ENCODE measurements around the gene ASCL3.

Gene ASCL3

DNA sequence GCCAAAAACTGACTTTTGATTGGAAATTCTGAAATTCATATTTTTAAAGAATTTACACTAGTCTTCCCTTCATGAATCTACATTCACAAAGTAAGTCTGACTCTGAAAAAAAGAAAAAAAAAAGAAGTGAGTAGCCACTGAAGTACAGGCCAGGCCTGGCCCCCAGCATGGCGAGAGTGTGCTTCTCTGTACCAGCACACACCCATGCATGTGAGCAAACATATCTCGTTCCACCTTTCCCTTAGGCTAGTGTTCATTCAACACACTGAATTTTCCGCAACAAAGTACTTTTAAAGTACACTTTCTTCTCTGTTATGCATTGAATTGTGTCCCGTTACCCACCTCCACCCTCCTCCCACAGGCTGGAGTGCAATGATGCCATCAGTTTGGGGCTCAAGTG is 14.6 kb downstream of the ASCL3 start:
- H3K27me3 ChIP-seq (ENCODE audit: low read length): no peaks in the 10 kb centered on the region
- H4K20me1 ChIP-seq (ENCODE audit: low read depth, low read length): no peaks in the 10 kb centered on the region
- no peak overlapping the region for H3K9ac ChIP-seq (ENCODE audit: low read length)
- H3K79me2 ChIP-seq (ENCODE audit: insufficient read depth, low read length): no peaks in the 10 kb centered on the region
- no peaks in the 10 kb centered on the region for H3K36me3 ChIP-seq (ENCODE audit: low read length)
- H3F3A ChIP-seq (ENCODE audit: insufficient read depth): no peaks in the 10 kb centered on the region
- no peaks in the 10 kb centered on the region for H3K9me2 ChIP-seq (replicated peaks; ENCODE audit: insufficient read depth, low read length)
- H3K4me3 ChIP-seq (ENCODE audit: insufficient read depth, low read length, poor library complexity, severe bottlenecking): no peak overlapping the region
- no peaks in the 10 kb centered on the region for H3K9me3 ChIP-seq (ENCODE audit: insufficient read depth, low read length)
- H3K4me2 ChIP-seq (ENCODE audit: low read depth, low read length, poor library complexity, severe bottlenecking): no peak overlapping the region
- TF ChIP-seq, protein P1, sequence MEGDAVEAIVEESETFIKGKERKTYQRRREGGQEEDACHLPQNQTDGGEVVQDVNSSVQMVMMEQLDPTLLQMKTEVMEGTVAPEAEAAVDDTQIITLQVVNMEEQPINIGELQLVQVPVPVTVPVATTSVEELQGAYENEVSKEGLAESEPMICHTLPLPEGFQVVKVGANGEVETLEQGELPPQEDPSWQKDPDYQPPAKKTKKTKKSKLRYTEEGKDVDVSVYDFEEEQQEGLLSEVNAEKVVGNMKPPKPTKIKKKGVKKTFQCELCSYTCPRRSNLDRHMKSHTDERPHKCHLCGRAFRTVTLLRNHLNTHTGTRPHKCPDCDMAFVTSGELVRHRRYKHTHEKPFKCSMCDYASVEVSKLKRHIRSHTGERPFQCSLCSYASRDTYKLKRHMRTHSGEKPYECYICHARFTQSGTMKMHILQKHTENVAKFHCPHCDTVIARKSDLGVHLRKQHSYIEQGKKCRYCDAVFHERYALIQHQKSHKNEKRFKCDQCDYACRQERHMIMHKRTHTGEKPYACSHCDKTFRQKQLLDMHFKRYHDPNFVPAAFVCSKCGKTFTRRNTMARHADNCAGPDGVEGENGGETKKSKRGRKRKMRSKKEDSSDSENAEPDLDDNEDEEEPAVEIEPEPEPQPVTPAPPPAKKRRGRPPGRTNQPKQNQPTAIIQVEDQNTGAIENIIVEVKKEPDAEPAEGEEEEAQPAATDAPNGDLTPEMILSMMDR (IDR thresholded peaks at IDR 0.05; ENCODE audit: insufficient read depth, low read length, poor library complexity, severe bottlenecking): no peak
- no peak for TF ChIP-seq EZH2phosphoT487 (conservative IDR thresholded peaks at IDR 0.05; ENCODE audit: low read length)
- H3K27ac ChIP-seq (ENCODE audit: low read depth, low read length): no peak overlapping the region
- H2AFZ ChIP-seq (ENCODE audit: low read depth, low read length, severe bottlenecking): no peak overlapping the region

DNA sequence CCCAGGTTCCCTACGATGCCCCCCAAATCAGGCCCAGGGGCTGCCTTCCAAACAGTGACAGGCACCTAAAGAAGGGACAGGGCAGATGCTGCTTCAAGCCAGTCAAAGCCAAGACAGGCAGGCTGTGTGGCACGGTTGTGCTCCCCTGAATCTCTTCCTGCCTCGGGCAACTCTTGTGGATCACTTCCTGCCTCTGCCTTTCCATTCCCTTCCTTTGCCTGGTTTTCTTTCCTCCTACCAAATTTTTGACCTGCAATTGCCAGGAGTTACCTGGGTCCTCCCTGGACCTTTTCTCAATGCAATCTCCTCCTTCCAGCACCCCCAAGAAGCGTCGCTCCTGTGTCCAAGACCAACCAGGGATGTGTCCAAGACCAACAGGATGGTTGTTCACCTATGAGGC is 15.6 kb downstream of the ASCL3 start:
- no peaks in the 10 kb centered on the region for H4K20me1 ChIP-seq (ENCODE audit: low read depth, low read length)
- no peak overlapping the region for H3K27ac ChIP-seq (ENCODE audit: low read depth, low read length)
- no peak for TF ChIP-seq EZH2phosphoT487 (conservative IDR thresholded peaks at IDR 0.05; ENCODE audit: low read length)
- TF ChIP-seq, protein P1 (IDR thresholded peaks at IDR 0.05; ENCODE audit: insufficient read depth, low read length, poor library complexity, severe bottlenecking): no peak
- H3K79me2 ChIP-seq (ENCODE audit: insufficient read depth, low read length): no peaks in the 10 kb centered on the region
- H3K36me3 ChIP-seq (ENCODE audit: low read length): no peaks in the 10 kb centered on the region
- no peaks in the 10 kb centered on the region for H3K27me3 ChIP-seq (ENCODE audit: low read length)
- no peak overlapping the region for H3K4me2 ChIP-seq (ENCODE audit: low read depth, low read length, poor library complexity, severe bottlenecking)
- H3K9me2 ChIP-seq (replicated peaks; ENCODE audit: insufficient read depth, low read length): no peaks in the 10 kb centered on the region
- H3F3A ChIP-seq (ENCODE audit: insufficient read depth): no peaks in the 10 kb centered on the region
- no peak overlapping the region for H3K9ac ChIP-seq (ENCODE audit: low read length)
- H3K9me3 ChIP-seq (ENCODE audit: insufficient read depth, low read length): no peaks in the 10 kb centered on the region
- no peak overlapping the region for H3K4me3 ChIP-seq (ENCODE audit: insufficient read depth, low read length, poor library complexity, severe bottlenecking)
- no peak overlapping the region for H2AFZ ChIP-seq (ENCODE audit: low read depth, low read length, severe bottlenecking)

DNA sequence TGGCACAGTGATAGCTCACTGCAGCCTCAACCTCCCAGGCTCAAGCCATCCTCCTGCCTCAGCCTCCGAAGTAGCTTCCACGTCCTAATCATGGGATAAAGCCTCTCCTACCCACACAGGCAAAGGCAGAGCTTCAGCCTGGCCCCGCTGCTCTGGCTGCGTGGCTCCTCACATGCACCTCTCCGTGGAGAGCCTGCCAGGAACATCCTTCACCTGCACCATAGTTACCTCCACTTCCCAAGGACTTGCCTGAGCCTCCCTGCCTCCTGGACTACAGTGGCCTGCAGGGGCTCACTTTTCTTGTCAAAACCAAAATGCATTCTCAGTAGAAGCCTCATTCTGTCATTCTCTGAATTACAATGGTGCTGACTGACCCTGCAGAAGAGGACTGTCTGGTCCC is 16.6 kb downstream of the ASCL3 start:
- Histone ChIP-seq H2AFZ (ENCODE audit: low read depth, low read length, severe bottlenecking) (no peak overlapping the region), H4K20me1 (ENCODE audit: low read depth, low read length) (no peaks in the 10 kb centered on the region), H3K4me3 (ENCODE audit: insufficient read depth, low read length, poor library complexity, severe bottlenecking) (no peak overlapping the region), H3K36me3 (ENCODE audit: low read length) (no peaks in the 10 kb centered on the region), H3K9me2 (replicated peaks; ENCODE audit: insufficient read depth, low read length) (no peaks in the 10 kb centered on the region), H3K27ac (ENCODE audit: low read depth, low read length) (no peak overlapping the region), H3K9ac (ENCODE audit: low read length) (no peak overlapping the region), H3F3A (ENCODE audit: insufficient read depth) (no peaks in the 10 kb centered on the region), H3K4me2 (ENCODE audit: low read depth, low read length, poor library complexity, severe bottlenecking) (no peak overlapping the region), H3K9me3 (ENCODE audit: insufficient read depth, low read length) (no peaks in the 10 kb centered on the region), H3K27me3 (ENCODE audit: low read length) (no peaks in the 10 kb centered on the region), H3K79me2 (ENCODE audit: insufficient read depth, low read length) (no peaks in the 10 kb centered on the region)
- TF ChIP-seq EZH2phosphoT487 (conservative IDR thresholded peaks at IDR 0.05; ENCODE audit: low read length): no peak
- TF ChIP-seq, protein P1 (IDR thresholded peaks at IDR 0.05; ENCODE audit: insufficient read depth, low read length, poor library complexity, severe bottlenecking): no peak
